BJ (cell line): ENCODE data around the gene LRCH3. TPM values are rescaled to one million over a fixed set of nuclear protein-coding genes. Genes with fewer than 3 reads are reported as not detected.

Experiments used
- CTCF ChIA-PET: fragments of 350-600 bp; formaldehyde crosslinking; extraction: SDS; loops from one replicate; lab custom pipeline; 2021; ENCODE audit warnings: antibody characterized with exemption, inconsistent platforms; lab: Yijun Ruan, JAX
- POLR2A ChIA-PET: fragments of 300-600 bp; sonication (Branson Sonifier 250); formaldehyde crosslinking; extraction: SDS; loops from one replicate; lab custom pipeline; 2021; ENCODE audit warnings: antibody characterized with exemption; lab: Charles Lee
- DNase-seq: peaks from one replicate; pipeline ENCODE4 v3.0.0-alpha.2; 2011; ENCODE audit warnings: low read depth
- H3K27me3 ChIP-seq: 2 replicates; pipeline ENCODE4 v1.6.0; 2011; ENCODE audit warnings: low read length; ENCODE audit not compliant: control insufficient read depth, insufficient read depth
- H3K36me3 ChIP-seq: 2 replicates; pipeline ENCODE4 v1.5.1; 2011; ENCODE audit warnings: low read length; ENCODE audit not compliant: control insufficient read depth, insufficient read depth
- H3K4me3 ChIP-seq: 2 replicates; pipeline ENCODE4 v1.5.1; 2011; ENCODE audit warnings: low read depth, mild to moderate bottlenecking, control low read depth, low read length
- polyA plus RNA-seq: library from polyadenylated mRNA; depleted of rRNA; stranded (reverse); fragments of >200 nt; gene quantifications from 2 replicates; pipeline ENCODE4 v1.2.3, GENCODE V29; 2011
- TF ChIP-seq, protein P1 (sequence below): IDR thresholded peaks from 2 replicates; pipeline ENCODE4 v1.5.1; 2011; ENCODE audit warnings: low read depth, mild to moderate bottlenecking, control low read depth, inconsistent platforms, low read length, moderate library complexity; ENCODE audit not compliant: insufficient read depth

Gene LRCH3
- polyA plus RNA-seq, 1 experiment: 155 TPM

DNA sequence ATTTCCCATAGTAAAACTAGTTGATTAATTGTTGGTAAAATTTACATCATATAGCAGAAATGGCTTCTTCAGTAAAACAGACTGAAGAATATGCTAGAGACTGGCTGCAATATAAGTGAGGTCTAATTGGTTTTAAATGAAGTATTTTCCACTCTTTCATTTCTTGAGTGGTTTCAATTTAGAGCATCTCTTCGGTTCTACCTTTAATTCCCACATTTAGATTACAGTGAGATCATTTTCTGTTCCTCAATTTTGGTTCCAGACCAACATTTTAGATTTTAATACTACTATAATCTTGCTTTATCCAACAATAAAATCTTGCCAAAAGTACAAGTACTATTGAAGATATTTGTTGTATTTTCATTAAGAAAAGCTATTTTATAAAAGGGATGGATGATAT lies 1.0 kb upstream of the LRCH3 start:
- no peak overlapping the region for H3K4me3 ChIP-seq
- ChIA-PET CTCF (no interaction called here), POLR2A (no interaction called here)
- TF ChIP-seq, protein P1, sequence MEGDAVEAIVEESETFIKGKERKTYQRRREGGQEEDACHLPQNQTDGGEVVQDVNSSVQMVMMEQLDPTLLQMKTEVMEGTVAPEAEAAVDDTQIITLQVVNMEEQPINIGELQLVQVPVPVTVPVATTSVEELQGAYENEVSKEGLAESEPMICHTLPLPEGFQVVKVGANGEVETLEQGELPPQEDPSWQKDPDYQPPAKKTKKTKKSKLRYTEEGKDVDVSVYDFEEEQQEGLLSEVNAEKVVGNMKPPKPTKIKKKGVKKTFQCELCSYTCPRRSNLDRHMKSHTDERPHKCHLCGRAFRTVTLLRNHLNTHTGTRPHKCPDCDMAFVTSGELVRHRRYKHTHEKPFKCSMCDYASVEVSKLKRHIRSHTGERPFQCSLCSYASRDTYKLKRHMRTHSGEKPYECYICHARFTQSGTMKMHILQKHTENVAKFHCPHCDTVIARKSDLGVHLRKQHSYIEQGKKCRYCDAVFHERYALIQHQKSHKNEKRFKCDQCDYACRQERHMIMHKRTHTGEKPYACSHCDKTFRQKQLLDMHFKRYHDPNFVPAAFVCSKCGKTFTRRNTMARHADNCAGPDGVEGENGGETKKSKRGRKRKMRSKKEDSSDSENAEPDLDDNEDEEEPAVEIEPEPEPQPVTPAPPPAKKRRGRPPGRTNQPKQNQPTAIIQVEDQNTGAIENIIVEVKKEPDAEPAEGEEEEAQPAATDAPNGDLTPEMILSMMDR: no peak
- H3K27me3 ChIP-seq: no peaks in the 10 kb centered on the region
- H3K36me3 ChIP-seq: no peaks in the 10 kb centered on the region
- no peak for DNase-seq

DNA sequence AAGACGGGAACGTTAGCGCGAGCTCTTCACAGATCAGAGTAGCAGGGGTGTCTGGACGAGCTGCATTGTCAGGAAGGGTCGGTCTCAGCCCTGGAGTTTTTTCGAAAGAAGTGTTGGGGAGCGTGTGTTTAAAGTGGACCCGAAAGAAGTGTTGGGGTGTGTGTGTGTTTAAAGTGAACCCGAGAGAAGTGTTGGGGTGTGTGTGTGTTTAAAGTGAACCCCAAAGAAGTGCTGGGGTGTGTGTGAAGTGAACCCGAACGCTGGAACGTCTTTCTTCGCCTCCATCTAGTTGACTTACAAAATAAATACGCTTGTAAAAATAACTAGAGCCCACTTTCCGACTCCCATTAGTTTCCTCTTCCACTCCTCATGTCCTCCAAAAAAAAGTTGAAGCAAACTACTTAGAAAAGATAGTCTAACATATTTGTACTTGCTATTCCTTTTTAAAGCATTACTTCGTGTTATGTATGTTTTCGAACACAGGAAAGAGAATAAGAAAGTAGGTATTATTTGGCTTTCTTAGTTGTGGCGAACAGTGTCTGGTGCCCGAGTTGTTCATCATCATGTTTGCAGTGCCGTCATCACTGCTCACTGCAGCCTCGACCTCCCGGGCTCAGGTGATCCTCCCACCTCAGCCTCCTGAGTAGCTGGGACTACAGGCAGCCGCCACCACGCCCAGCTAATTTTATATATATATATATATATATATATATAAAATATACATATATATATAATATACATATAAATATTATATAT lies 1.0 kb downstream of the LRCH3 start:
- POLR2A ChIA-PET: interaction anchor here (1.3 kb wide), 1 partner anchor 17 kb away, joined by 7 read pairs; no protein-coding TSS in a partner anchor
- Histone ChIP-seq H3K36me3 (no peaks in the 10 kb centered on the region), H3K27me3 (no peaks in the 10 kb centered on the region), H3K4me3 (peak overlapping the region; percentile 79)
- DNase-seq: no peak
- TF ChIP-seq, protein P1: no peak
- CTCF ChIA-PET: no interaction called here

- Histone ChIP-seq H3K36me3 (no peaks in the 10 kb centered on the region), H3K4me3 (no peak overlapping the region), H3K27me3 (no peaks in the 10 kb centered on the region)
- POLR2A ChIA-PET: no interaction called here
- TF ChIP-seq, protein P1: no peak
- no peak for DNase-seq
- CTCF ChIA-PET: no interaction called here
These were observed 2.2 kb downstream of the LRCH3 start for GRCh38 chr3:197793247-197793646.

DNA sequence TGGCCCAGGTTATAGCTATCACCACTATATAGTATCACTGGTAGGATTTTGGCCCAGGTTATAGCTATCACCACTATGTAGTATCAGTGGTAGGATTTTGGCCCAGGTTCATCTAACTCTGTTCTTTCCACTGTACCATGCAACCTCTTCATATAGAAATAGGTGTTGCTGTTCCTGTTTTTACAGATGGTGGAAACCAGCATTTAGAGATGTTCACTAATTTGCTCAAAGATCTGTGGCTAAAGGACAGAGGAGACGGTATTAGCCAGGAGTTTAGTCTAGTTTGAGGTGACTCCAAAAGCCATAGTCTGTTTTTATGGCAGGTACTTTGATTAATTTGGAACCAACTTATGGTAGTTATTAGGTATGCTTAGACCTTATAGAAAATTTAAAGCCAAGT lies 3.1 kb downstream of the LRCH3 start:
- ChIA-PET POLR2A (no interaction called here), CTCF (interaction anchor here (1.4 kb wide), 1 partner anchor 29 kb away, joined by 4 read pairs; no protein-coding TSS in a partner anchor)
- no peak for DNase-seq
- TF ChIP-seq, protein P1: no peak
- Histone ChIP-seq H3K36me3 (no peaks in the 10 kb centered on the region), H3K27me3 (no peaks in the 10 kb centered on the region), H3K4me3 (no peak overlapping the region)

DNA sequence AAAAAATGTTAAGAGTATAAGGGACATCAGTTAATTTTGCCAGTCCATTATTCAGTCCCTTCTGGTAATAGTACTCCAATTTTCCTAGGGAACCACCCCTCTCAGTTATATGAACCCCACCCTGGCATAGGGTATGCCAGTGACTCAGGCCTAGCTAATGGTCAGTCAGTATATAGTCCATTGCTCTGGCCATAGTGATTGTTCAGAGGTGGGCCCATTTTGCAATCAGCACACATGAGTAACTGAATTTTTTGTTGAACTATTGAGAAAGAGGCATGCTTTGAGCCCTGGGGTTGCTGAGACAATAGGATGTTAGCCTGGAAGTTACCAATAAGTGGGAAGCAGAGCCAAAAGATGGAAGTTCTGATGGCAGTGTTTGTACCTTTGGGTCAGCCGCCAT lies 4.1 kb downstream of the LRCH3 start:
- DNase-seq: no peak
- ChIA-PET CTCF (interaction anchor here (1.4 kb wide), 1 partner anchor 28 kb away, joined by 4 read pairs; no protein-coding TSS in a partner anchor), POLR2A (interaction anchor here (0.6 kb wide), 1 partner anchor 8 kb away, joined by 3 read pairs; no protein-coding TSS in a partner anchor)
- Histone ChIP-seq H3K36me3 (no peaks in the 10 kb centered on the region), H3K4me3 (no peak overlapping the region), H3K27me3 (no peaks in the 10 kb centered on the region)
- TF ChIP-seq, protein P1: no peak
